Stimulated activated CD4-positive, alpha-beta T cell treated with anti-CD3 and anti-CD28 coated beads, Interleukin-4, amount 100 ng/mL, for 48 hours (primary cell): ENCODE data around the gene FAM240B.

Source experiments
- DNase-seq, 2 donors: peaks; one replicate each; pipeline ENCODE4 v3.0.0-alpha.2; 2020; ENCODE audit warnings: low read depth in 2 of 2

The FAM240B gene

GRCh38 chr9:38720083-38720745 is at the start of gene FAM240B:
TSS of gene FAM240B (minus strand) at chr9:38720133. CDS start at chr9:38703999, 16,134 bp downstream.
- no peak for DNase-seq

- DNase-seq, result no peak
These were observed 48.4 kb upstream of the FAM240B start for GRCh38 chr9:38768351-38768761.

GRCh38 chr9:38765101-38765500 is 45.2 kb upstream of the FAM240B start:
- no peak for DNase-seq

GRCh38 chr9:38761999-38762398 is 42.1 kb upstream of the FAM240B start:
- no peak for DNase-seq

GRCh38 chr9:38761339-38761738 is 41.4 kb upstream of the FAM240B start:
- no peak for DNase-seq

- no peak for DNase-seq
These were observed 36.8 kb upstream of the FAM240B start for GRCh38 chr9:38756702-38757101.

GRCh38 chr9:38747941-38748340 is 28.0 kb upstream of the FAM240B start:
- no peak for DNase-seq

GRCh38 chr9:38747067-38747466 is 27.1 kb upstream of the FAM240B start:
- DNase-seq, result no peak

GRCh38 chr9:38746303-38746702 is 26.4 kb upstream of the FAM240B start:
- no peak for DNase-seq

GRCh38 chr9:38744484-38744883 is 24.6 kb upstream of the FAM240B start:
- DNase-seq, result no peak

GRCh38 chr9:38737246-38737645 is 17.3 kb upstream of the FAM240B start:
- DNase-seq, result no peak

GRCh38 chr9:38734831-38735230 is 14.9 kb upstream of the FAM240B start:
- DNase-seq, result no peak

- no peak for DNase-seq
These were observed 13.6 kb upstream of the FAM240B start for GRCh38 chr9:38733503-38733902.

- no peak for DNase-seq
These were observed 13.0 kb upstream of the FAM240B start for GRCh38 chr9:38732885-38733284.

GRCh38 chr9:38727497-38728001 is 7.6 kb upstream of the FAM240B start:
- DNase-seq, result no peak

- no peak for DNase-seq
These were observed 4.8 kb upstream of the FAM240B start for GRCh38 chr9:38724754-38725153.

GRCh38 chr9:38718148-38718547 is 1.8 kb downstream of the FAM240B start:
- DNase-seq, result no peak

- DNase-seq, result no peak
These were observed 4.2 kb downstream of the FAM240B start for GRCh38 chr9:38715684-38716083.

- no peak for DNase-seq
These were observed 6.5 kb downstream of the FAM240B start for GRCh38 chr9:38713426-38713825.

GRCh38 chr9:38708759-38709158 is 11.2 kb downstream of the FAM240B start:
- no peak for DNase-seq

- DNase-seq, result no peak
These were observed 11.9 kb downstream of the FAM240B start for GRCh38 chr9:38707885-38708637.

- no peak for DNase-seq
These were observed 13.4 kb downstream of the FAM240B start for GRCh38 chr9:38706493-38706892.

- no peak for DNase-seq
These were observed 14.0 kb downstream of the FAM240B start for GRCh38 chr9:38705917-38706316.
